Measurements from ENCODE around the gene GCNA. TPM values are rescaled to one million over a fixed set of nuclear protein-coding genes. Genes with fewer than 3 reads are reported as not detected.
"Not testable (repeated sequence)": the region's sequence is repeated elsewhere in the genome, so short reads cannot be mapped to it uniquely, and the experiment has no call there.

Gene GCNA
- polyA plus RNA-seq, 3 donors = 2.1 to 4.0 (median 3.1) TPM

DNA sequence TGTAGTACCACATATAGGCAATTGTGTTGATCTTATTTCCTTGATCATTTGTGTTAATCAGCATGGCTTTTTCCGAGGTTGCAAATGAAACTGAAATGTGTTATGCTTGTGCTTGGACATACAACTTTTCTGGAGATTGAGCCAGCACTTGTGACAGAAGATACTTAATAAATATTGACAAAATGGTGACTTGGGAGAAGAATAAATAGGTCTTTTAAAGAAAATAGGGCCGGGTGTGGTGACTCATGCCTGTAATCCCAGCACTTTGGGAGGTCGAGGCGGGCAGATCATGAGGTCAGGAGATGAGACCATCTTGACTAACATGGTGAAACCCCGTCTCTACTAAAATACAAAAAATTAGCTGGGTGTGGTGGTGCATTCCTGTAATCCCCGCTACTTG, 18.5 kb upstream of the GCNA start:
- DNase-seq = not testable (repeated sequence)

- no peak for DNase-seq
These were observed 14.3 kb upstream of the GCNA start for GRCh38 chrX:71563921-71564320.

DNA sequence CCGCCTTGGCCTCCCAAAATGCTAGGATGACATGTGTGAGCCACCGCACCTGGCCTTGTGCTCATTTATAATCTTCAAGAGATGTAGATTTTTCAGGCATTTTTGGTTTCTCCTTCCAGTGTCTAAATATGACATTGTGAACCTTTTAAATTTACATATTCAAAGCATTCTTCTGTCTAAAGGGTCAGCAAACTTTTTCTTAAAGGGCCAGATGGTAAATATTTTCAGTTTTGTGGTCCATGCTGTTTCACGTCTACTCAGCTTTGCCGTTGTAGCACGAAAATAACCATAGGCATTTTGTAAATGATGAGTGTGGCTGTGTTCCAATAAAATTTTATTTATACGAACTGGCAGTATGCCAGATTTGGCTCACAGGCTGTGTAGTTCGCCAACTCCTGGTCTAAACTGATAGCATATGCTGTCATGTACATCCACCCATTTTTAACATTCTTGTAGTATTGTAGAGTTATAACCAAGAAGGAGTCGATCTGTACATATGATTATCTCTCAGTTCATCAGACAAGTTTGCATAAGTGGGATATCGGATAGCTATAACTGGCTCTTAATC, 12.7 kb upstream of the GCNA start:
- DNase-seq = no peak

DNA sequence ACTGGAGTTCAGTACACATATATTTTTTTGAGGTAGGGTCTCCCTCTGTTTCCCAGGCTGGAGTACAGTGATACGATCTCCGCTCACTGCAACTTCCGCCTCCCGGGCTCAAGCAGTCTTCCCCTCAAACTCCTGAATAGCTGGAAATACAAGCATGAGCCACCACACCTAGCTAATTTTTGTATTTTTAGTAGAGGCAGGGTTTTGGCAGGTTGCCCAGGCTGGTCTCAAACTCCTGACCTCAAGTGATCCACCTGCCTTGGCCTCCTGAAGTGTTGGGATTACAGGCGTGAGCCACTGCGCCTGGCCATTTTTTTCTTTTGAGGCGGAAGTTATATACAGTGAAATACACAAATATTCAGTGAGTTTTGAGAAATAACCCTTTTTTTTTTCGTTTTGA, 6.8 kb upstream of the GCNA start:
- DNase-seq = not testable (repeated sequence)

GRCh38 chrX:71573590-71573989, 4.6 kb upstream of the GCNA start:
- no peak for DNase-seq

- no peak for DNase-seq
These were observed 555 bp upstream of the GCNA start for GRCh38 chrX:71577682-71578081.

DNA sequence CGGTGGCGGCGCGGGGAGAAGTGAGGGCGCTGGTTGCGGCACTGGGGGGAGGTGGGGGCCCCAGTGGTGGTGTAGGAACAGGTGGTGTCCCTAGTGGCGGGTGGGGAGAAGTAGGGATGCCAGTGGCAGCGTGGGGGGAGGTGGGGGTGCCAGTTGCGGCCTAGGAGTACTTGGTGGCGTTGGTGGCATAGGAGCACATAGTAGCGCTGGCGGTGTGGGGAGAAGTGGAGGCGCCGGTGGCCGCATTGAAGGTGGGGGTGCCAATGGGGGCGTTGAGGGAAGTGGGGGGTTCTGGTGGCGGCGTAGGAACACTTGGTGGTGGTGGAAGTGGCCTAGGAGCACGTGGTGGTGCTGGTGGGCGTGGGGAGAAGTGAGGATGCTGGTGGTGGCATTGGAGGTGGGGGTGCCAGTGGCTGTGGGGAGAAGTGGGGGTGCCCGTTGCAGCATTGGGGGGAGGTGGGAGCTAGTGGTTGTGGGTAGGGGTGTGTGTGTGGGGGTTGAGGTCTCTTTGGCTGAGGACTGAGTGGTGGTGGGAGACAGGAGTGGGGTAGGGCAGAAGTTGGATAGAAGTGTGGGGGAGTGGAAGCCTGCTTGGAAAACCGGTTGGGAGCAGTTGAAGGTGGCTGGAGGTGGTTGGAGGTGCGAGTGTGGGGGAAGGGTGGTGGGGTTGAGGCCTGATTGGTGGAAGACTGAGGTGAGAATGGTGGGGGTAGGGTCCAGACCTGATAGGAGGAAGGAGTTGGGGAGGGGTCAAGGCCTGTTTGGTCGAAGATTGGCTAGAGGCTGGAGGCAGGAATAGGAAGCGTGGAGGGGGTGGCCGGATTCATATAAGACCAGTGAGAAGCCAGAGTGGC, 1.1 kb downstream of the GCNA start:
- DNase-seq = no peak

GRCh38 chrX:71579990-71580380, 1.7 kb downstream of the GCNA start:
- DNase-seq = no peak

GRCh38 chrX:71581210-71581609, 3.0 kb downstream of the GCNA start:
- DNase-seq = no peak

DNA sequence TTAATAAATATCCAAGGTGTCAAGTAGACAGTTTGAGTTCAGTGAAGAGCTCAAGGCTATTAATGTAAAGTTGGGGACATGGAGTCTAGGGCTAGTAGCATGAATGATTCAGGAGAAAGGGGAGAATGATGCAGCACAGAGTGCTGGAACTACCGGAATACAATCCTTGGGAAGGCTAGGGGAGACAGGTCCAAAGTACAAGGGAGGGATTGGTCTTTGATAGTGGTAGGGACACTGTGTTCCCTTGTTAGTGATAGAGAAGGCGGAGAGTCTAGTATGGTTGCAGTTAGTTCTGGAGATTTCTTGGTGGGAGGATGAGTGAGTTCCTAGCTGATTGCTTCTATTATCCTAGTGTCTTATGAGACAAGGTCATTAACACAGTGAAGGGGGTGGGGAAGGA, 8.7 kb downstream of the GCNA start:
- no peak for DNase-seq

DNA sequence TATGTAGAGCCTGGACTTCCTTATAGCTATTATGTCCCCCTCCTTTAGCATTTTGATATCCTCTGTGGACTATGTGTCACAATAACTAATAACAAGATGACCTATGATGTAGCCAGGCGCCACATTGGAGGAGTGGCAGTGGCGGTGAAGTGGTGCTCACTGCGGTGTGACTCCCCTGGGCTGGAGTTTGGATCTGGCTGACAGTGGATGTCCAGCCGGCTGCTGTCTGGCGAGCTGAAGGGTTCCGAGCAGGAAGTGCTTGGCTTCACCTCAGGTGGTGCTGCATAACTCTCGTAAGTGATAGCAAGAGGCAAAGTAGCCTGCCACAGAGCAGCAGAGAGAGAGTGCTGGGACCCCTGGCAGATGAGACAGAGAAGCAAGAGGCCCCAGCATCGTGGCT, 15.0 kb downstream of the GCNA start:
- DNase-seq = not testable (repeated sequence)

- DNase-seq = no peak
These were observed 21.7 kb downstream of the GCNA start for GRCh38 chrX:71599965-71600364.

DNA sequence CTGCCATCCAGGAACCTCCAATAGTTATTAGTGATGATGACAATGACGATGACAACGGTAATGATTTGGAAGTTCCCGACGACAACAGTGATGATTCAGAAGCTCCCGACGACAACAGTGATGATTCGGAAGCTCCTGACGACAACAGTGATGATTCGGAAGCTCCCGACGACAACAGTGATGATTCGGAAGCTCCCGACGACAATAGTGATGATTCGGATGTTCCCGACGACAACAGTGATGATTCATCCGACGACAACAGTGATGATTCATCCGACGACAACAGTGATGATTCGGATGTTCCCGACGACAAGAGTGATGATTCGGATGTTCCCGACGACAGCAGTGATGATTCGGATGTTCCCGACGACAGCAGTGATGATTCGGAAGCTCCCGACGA, 25.4 kb downstream of the GCNA start:
- DNase-seq = no peak

DNA sequence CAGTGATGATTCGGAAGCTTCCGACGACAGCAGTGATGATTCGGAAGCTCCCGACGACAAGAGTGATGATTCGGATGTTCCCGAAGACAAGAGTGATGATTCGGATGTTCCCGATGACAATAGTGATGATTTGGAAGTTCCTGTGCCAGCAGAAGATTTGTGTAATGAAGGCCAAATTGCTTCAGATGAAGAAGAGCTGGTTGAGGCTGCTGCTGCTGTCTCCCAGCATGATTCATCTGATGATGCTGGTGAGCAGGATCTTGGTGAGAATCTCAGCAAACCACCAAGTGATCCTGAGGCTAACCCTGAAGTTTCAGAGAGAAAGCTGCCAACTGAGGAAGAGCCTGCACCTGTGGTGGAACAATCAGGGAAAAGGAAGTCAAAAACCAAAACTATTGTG, 25.9 kb downstream of the GCNA start:
- no peak for DNase-seq

GRCh38 chrX:71604796-71605568, 26.7 kb downstream of the GCNA start:
- no peak for DNase-seq

DNA sequence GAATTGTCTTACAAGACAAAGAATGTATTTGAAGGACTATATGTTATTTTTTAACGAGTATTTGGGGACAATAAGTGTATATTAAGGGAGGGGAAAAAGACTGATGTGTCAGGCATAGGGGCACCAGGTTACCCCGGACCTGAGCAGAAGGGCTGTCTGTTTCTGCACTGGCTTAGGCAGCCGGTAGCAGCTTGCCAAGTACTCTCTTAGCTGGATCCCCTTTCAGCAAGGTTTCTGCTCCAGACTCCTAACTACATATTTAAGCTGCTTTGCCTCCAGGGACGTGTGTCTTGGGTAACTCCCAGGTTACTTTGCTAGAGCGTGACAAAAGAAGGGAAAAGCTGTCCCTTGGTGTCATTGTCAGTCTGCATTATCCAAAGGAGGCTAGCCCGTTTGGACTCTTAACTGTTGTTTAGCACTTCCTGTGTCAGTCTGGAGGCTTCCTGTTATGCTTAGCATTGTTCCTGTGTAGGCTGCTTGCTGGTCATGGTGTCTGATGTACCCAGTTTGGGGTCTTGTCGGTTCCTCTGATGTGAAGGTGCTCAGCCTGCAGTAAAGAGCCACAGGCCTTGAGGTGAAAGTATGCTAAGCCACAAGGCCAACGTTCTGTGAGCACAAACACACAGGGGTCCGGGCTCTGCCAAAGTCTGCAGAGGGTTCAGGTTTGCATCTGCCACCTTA, 28.4 kb downstream of the GCNA start:
- DNase-seq = no peak

DNA sequence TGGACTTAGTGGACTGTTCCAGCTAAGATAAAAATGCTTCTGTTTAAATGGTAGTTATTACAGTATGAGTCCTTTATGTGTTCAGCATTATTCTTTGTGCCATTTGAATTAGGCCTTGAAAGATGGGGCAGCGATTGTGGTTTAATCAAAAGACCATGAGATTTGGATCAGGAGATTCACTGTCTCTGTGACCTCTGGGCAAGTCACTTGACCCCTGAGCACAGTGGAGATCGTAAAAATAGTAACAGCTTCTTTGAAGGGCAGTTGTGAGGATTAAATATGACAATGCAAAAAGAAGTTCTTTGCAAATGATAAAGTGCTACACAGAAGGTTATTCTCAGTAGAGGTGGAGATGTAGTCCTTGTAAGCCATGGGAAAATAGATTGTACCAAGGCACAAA, 29.3 kb downstream of the GCNA start:
- no peak for DNase-seq

GRCh38 chrX:71609095-71609750, 31.0 kb downstream of the GCNA start:
- no peak for DNase-seq

DNA sequence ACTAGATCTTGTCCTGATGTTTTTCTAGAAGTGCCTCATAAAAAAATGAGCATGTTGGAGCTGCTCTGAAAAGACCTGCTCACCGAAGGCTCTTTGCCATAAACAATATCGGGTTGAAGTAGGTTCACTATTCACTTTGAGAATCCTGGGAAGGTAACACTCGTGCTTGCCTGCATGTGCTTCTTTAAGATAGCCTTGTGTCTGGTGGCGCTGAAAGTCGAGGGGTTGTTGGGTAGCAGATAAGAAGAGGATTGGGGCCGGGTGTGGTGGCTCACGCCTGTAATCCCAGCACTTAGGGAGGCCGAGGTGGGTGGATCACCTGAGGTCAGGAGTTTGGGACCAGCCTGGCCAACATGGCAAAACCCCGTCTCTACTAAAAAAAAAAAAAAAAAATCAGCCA, 33.5 kb downstream of the GCNA start:
- DNase-seq = not testable (repeated sequence)

DNA sequence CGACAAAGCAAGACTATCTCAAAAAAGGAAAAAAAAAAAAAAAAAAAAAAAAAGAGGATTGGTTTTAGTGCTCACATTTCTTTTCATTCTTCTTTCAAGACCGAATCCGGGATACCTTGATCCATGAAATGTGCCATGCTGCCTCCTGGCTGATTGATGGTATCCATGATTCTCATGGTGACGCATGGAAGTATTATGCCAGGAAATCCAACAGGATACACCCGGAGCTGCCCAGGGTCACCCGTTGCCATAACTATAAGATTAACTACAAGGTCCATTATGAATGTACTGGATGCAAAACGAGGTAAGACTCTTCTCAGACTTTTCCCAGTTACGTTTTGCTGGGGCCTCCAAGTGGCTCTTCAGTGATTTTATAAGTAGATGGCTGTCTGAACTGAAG, 34.0 kb downstream of the GCNA start:
- no peak for DNase-seq

GRCh38 chrX:71615056-71615455, 36.8 kb downstream of the GCNA start:
- no peak for DNase-seq

DNA sequence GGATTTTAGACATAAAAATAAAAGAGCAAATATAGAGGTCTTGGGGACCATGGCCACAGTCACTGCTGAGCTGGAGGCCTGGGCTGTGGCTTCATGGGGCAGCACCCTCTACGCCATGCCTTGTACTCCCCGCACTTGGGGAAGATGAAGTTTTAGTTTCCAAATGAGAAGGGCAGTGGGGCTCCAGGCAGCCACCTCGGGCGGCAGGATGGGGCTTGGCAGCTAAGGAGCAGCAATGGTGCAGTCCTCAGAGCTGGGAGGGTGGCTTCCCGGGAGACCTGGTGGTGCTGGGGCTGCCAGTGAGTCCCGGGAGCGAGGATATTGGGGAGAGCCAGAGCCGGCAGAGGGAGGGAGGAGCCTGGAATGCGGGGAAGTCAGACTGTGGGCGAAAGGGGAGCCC, 37.7 kb downstream of the GCNA start:
- DNase-seq = no peak

All from renal pelvis (tissue), 4 donors.